Spleen (tissue), 11 donors: ENCODE data around the gene ADRA1B. TPM values are rescaled to one million over a fixed set of nuclear protein-coding genes. Genes with fewer than 3 reads are reported as not detected.
"Not testable (repeated sequence)": the region's sequence is repeated elsewhere in the genome, so short reads cannot be mapped to it uniquely, and the experiment has no call there.

ENCODE experiments used
- DNase-seq: peaks from one replicate; pipeline ENCODE4 v3.0.0-alpha.2; 2020
- H3K27ac ChIP-seq, 8 donors: fragments of 200-600 bp; sonication (generic) in 7 of 8; 1 replicate in 4 of 8; 2 replicates in 4 of 8; pipeline versions ENCODE4 v1.5.0 to v1.8.0; 2016 to 2021; ENCODE audit warnings: inconsistent platforms in 4 of 8, mild to moderate bottlenecking in 4 of 8, moderate library complexity in 1 of 8
- H3K27me3 ChIP-seq, 7 donors: fragments of 200-600 bp; sonication (generic) in 6 of 7; replicated peaks in 1 of 7; 1 replicate in 4 of 7; 2 replicates in 3 of 7; pipeline versions ENCODE4 v1.5.0 to v1.8.0; 2016 to 2021; ENCODE audit warnings: inconsistent platforms in 3 of 7, mild to moderate bottlenecking in 1 of 7
- H3K36me3 ChIP-seq, 6 donors: fragments of 200-600 bp; sonication (generic) in 5 of 6; 1 replicate in 4 of 6; 2 replicates in 2 of 6; pipeline versions ENCODE4 v1.5.0 to v1.8.0; 2016 to 2021; ENCODE audit warnings: inconsistent platforms in 2 of 6
- H3K4me1 ChIP-seq, 6 donors: fragments of 200-600 bp; sonication (generic) in 5 of 6; 1 replicate in 3 of 6; 2 replicates in 3 of 6; pipeline versions ENCODE4 v1.5.0 to v1.8.0; 2016 to 2021; ENCODE audit warnings: inconsistent platforms in 3 of 6
- H3K4me3 ChIP-seq, 8 donors: fragments of 200-600 bp; sonication (generic) in 7 of 8; 1 replicate in 4 of 8; 2 replicates in 4 of 8; pipeline versions ENCODE4 v1.5.0 to v1.8.0; 2016 to 2021; ENCODE audit warnings: inconsistent platforms in 4 of 8, mild to moderate bottlenecking in 4 of 8, moderate library complexity in 2 of 8
- H3K9me3 ChIP-seq, 8 donors: fragments of 200-600 bp; sonication (generic) in 7 of 8; 1 replicate in 4 of 8; 2 replicates in 4 of 8; pipeline versions ENCODE4 v1.5.0 to v1.8.0; 2016 to 2021; ENCODE audit warnings: inconsistent platforms in 4 of 8
- POLR2A ChIP-seq, 3 donors: fragments of 450-650 bp; IDR thresholded peaks; one replicate each; pipeline ENCODE4 v1.5.1; 2017; ENCODE audit warnings: antibody characterized with exemption in 3 of 3, mild to moderate bottlenecking in 1 of 3
- POLR2AphosphoS5 ChIP-seq, 3 donors: sonication (generic); formaldehyde crosslinking; IDR thresholded peaks; one replicate each; pipeline ENCODE4 v1.5.1; 2017; ENCODE audit warnings: antibody characterized with exemption in 3 of 3
- WGBS, 5 donors: extraction: QIAGEN DNeasy Blood & Tissue Kit in 3 of 5; methylation state at CpG; one replicate each; pipeline versions ENCODE4 v1.1.5 to v1.1.7; 2013 to 2018; 5-methylcytosine and 5-hydroxymethylcytosine counted together
- intact Hi-C: fragments of 100-400 bp; cut with DNase I; formaldehyde crosslinking; loops from one replicate; pipeline ENCODE4 v1.15.0; 2023; ENCODE audit warnings: low total_unique reads
- polyA plus RNA-seq, 3 donors: library from polyadenylated mRNA; stranded (reverse); fragments of 200-250 nt; gene quantifications; one replicate each; pipeline ENCODE4 v1.2.1, GENCODE V29; 2013
- total RNA-seq, 7 donors: library from RNA; depleted of rRNA in 3 of 7; stranded (reverse); fragments of >200 nt in 3 of 7; fragmentation: NEBNext Ultra II Directional in 4 of 7; extraction: Animal tissue kit (Norgen Biotek cat#: 25700) in 4 of 7; gene quantifications; one replicate each; pipeline versions ENCODE4 v1.1.0 to v1.2.1, GENCODE V29; 2016 to 2021
- TF ChIP-seq, protein P1 (sequence below), 11 experiments: fragments of 200-600 bp in 7 of 11; fragments of 450-650 bp in 4 of 11; sonication (generic) in 4 of 11; IDR thresholded peaks in 8 of 11; conservative IDR thresholded peaks in 3 of 11; 1 replicate in 7 of 11; 2 replicates in 4 of 11; pipeline versions ENCODE4 v1.4.0 to v1.8.0; 2016 to 2021; ENCODE audit warnings: antibody characterized with exemption in 11 of 11, inconsistent platforms in 4 of 11, mild to moderate bottlenecking in 1 of 11
- donor health status: healthy with polysubstance abuse.
- donor health status: DM: no; HTN: no; CAD: no; lungs with moderate emphysema.
- donor health status: DM: no; HTN: no; CAD: no.
- donor health status: Bipolar disorder and iron deficiency.
- donor health status: healthy.
- donor health status: DM: no; HTN: no; CAD: no.
- donor health status: DM: yes; HTN: yes; CAD: no.

ADRA1B gene
- total and polyA plus RNA-seq, 10 donors, result 0.65 to 39.6 (median 11.7) TPM

GRCh38 chr5:160001457-160001856 is 85.2 kb downstream of the ADRA1B start:
- 36 to 53% (median 42%) methylated on average over 3 of the region's 3 CpGs for WGBS, 5 donors
- Histone ChIP-seq H3K9me3 (no peaks in the 10 kb centered on the region), H3K36me3 (no peaks in the 10 kb centered on the region), H3K27ac (no peak overlapping the region), H3K27me3 (peaks cover 0 to 26% (median 0%) of the 10 kb centered on the region in 7 donors), H3K4me1 (no peaks in the 10 kb centered on the region), H3K4me3 (no peak overlapping the region)
- no peak for DNase-seq
- TF ChIP-seq, protein P1, sequence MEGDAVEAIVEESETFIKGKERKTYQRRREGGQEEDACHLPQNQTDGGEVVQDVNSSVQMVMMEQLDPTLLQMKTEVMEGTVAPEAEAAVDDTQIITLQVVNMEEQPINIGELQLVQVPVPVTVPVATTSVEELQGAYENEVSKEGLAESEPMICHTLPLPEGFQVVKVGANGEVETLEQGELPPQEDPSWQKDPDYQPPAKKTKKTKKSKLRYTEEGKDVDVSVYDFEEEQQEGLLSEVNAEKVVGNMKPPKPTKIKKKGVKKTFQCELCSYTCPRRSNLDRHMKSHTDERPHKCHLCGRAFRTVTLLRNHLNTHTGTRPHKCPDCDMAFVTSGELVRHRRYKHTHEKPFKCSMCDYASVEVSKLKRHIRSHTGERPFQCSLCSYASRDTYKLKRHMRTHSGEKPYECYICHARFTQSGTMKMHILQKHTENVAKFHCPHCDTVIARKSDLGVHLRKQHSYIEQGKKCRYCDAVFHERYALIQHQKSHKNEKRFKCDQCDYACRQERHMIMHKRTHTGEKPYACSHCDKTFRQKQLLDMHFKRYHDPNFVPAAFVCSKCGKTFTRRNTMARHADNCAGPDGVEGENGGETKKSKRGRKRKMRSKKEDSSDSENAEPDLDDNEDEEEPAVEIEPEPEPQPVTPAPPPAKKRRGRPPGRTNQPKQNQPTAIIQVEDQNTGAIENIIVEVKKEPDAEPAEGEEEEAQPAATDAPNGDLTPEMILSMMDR (IDR thresholded peaks at IDR 0.05 in 8 of 11, conservative IDR thresholded peaks at IDR 0.05 in 3 of 11), result no peak
- TF ChIP-seq POLR2A (IDR thresholded peaks at IDR 0.05) (no peak), POLR2AphosphoS5 (IDR thresholded peaks at IDR 0.05) (no peak)
- intact Hi-C loops, result no loop called here

GRCh38 chr5:160007514-160007913 is 91.2 kb downstream of the ADRA1B start:
- Histone ChIP-seq H3K4me3 (no peak overlapping the region), H3K27me3 (peaks cover 0 to 6% (median 0%) of the 10 kb centered on the region in 7 donors), H3K4me1 (peaks cover 19 to 37% (median 27%) of the 10 kb centered on the region in 6 donors), H3K27ac (no peak overlapping the region), H3K9me3 (no peaks in the 10 kb centered on the region), H3K36me3 (peaks cover 0 to 21% (median 13%) of the 10 kb centered on the region in 6 donors)
- intact Hi-C loops, result no loop called here
- no peak for DNase-seq
- 92 to 98% (median 95%) methylated on average over 3 of the region's 3 CpGs for WGBS, 5 donors
- TF ChIP-seq POLR2AphosphoS5 (IDR thresholded peaks at IDR 0.05), result no peak
- TF ChIP-seq, protein P1 (IDR thresholded peaks at IDR 0.05 in 8 of 11, conservative IDR thresholded peaks at IDR 0.05 in 3 of 11), result no peak
- TF ChIP-seq POLR2A (IDR thresholded peaks at IDR 0.05), result no peak

- Histone ChIP-seq H3K4me1 (peaks cover 19 to 39% (median 29%) of the 10 kb centered on the region in 6 donors), H3K27ac (peak overlapping the region; percentile 76 to 92 (median 85)), H3K4me3 (peak overlapping the region in 7 of 8 donors; percentile 58 to 88 (median 72)), H3K36me3 (peaks cover 0 to 31% (median 20%) of the 10 kb centered on the region in 6 donors)
- H3K9me3 ChIP-seq, intact Hi-C loops, H3K27me3 ChIP-seq: not testable (repeated sequence)
- 80 to 89% (median 84%) methylated on average over 14 of the region's 14 CpGs for WGBS, 5 donors
- DNase-seq, result peak; percentile 81
Measured at GRCh38 chr5:160008529-160008876, 92.2 kb downstream of the ADRA1B start.

DNA sequence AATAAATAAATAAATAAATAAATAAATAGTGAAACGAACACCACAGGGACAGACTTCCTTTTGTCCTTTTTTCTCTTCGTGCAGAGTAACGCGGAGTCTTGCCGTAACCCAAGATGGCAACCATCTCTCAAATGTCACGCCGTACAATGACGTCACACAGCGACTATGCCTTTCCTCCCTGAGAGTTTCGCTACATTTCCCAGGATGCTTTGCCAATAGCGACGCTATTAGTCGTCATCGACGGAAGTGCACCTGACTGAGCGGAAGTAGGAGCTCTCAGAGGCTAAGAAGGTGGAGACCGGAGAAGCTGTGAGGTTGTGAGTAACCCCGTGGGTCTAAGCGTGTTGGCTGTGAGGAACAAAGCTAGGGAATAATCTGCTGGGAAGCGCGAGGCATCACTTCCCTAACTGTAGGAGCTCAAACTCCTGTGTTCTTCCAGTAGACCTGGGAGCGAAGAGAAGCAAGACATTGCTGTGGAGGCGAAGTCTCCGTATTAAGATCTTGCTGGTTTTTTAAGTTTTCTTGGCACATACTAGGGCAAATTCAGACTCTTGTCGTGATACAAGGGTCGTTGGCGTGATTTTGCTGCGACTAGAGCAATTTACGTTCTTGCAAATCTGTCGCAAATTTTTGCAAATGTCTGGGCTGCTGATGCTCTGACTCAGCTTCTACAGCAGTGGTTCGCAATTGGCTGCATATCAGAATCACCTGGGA is 92.8 kb downstream of the ADRA1B start, which contains the start of gene TTC1:
Gene TTC1 (plus strand): TSS at position 263 of the 714 bp plus-strand sequence. CDS start 1,390 bp downstream, outside the sequence.
- intact Hi-C loops, result no loop called here
- 0 to 1% (median 1%) methylated on average over 31 of the region's 31 CpGs for WGBS, 5 donors
- DNase-seq, result peak; percentile 96

More for the DNA sequence above, 92.8 kb downstream of the ADRA1B start, which contains the start of gene TTC1:
- H3K27ac ChIP-seq, result peak within 1 kb of the TSS; percentile 76 to 92 (median 85)
- TF ChIP-seq POLR2A (IDR thresholded peaks at IDR 0.05) (peak; percentile 37 to 72 (median 40)), POLR2AphosphoS5 (IDR thresholded peaks at IDR 0.05) (peak; percentile 49 to 98 (median 87))
- TF ChIP-seq, protein P1 (IDR thresholded peaks at IDR 0.05 in 8 of 11, conservative IDR thresholded peaks at IDR 0.05 in 3 of 11), result peak in 2 of 11 experiments; percentile 5 to 18
- peaks cover 19 to 39% (median 29%) of the 10 kb centered on the region in 6 donors for H3K4me1 ChIP-seq
- no peaks in the 10 kb centered on the region for H3K27me3 ChIP-seq
- H3K4me3 ChIP-seq, result peak within 1 kb of the TSS; percentile 57 to 88 (median 71)
- no peaks in the 10 kb centered on the region for H3K9me3 ChIP-seq
- H3K36me3 ChIP-seq, result peaks cover 0 to 37% (median 20%) of the 10 kb centered on the region in 6 donors
